ENCODE measurements around the gene SRGAP3.

- no peak for TF ChIP-seq EZH2 (IDR thresholded peaks at IDR 0.05; ENCODE audit: insufficient read depth, poor library complexity, severe bottlenecking)
- no peak for TF ChIP-seq EZH2phosphoT487 (IDR thresholded peaks at IDR 0.05; ENCODE audit: insufficient read depth, low read depth)
Observed at GRCh38 chr3:8972639-8973038, 276.8 kb downstream of the SRGAP3 start.
